Endothelial cell of umbilical vein (primary cell): ENCODE results near the gene KMT5B. TPM values are rescaled to one million over a fixed set of nuclear protein-coding genes. Genes with fewer than 3 reads are reported as not detected.

Experiments used
- BruUV-seq: library from RNA; stranded (reverse); fragments of 400-500 nt; replicated peaks from 2 replicates; lab custom pipeline; 2021; lab: Mats Ljungman, UMichigan
- CTCF ChIA-PET: fragments of 300-600, 350-600 bp; sonication (Branson Sonifier 250); formaldehyde crosslinking; loops from one replicate; lab custom pipeline; 2021; ENCODE audit warnings: antibody characterized with exemption, inconsistent platforms; lab: Charles Lee
- POLR2A ChIA-PET: fragments of 300-600, 350-600 bp; sonication (Branson Sonifier 250); formaldehyde crosslinking; loops from one replicate; lab custom pipeline; 2021; ENCODE audit warnings: antibody characterized with exemption, inconsistent platforms; lab: Charles Lee
- DNase-seq: peaks from one replicate; pipeline ENCODE4 v3.0.0-alpha.2; 2011; ENCODE audit warnings: low read depth, low spot score
- FAIRE-seq: peaks from 2 replicates; lab custom pipeline; 2011; peaks lifted over from hg19 to GRCh38; lab: Jason Lieb, UNC
- H2AFZ ChIP-seq: 2 replicates; pipeline ENCODE4 v1.6.0; 2012; ENCODE audit warnings: low read depth, low read length, control low read depth, inconsistent platforms
- H3K27ac ChIP-seq: 2 replicates; pipeline ENCODE4 v1.5.1; 2011; ENCODE audit warnings: low read depth, mild to moderate bottlenecking, control low read depth, low read length, moderate library complexity; ENCODE audit not compliant: insufficient read depth
- H3K27me3 ChIP-seq, 2 experiments: 2 replicates each; pipeline versions ENCODE4 v1.6.0 to v1.6.1; 2011; ENCODE audit warnings: low read length in 2 of 2, mixed read lengths in 1 of 2; ENCODE audit not compliant: control insufficient read depth in 2 of 2, insufficient read depth in 2 of 2
- H3K36me3 ChIP-seq, 2 experiments: 2 replicates in 1 of 2; 3 replicates in 1 of 2; pipeline ENCODE4 v1.5.1; 2011; ENCODE audit warnings: low read length in 2 of 2, mild to moderate bottlenecking in 1 of 2, moderate library complexity in 1 of 2; ENCODE audit not compliant: control insufficient read depth in 2 of 2, insufficient read depth in 2 of 2; ENCODE audit errors: extremely low read depth in 1 of 2
- H3K4me1 ChIP-seq: 3 replicates; pipeline ENCODE4 v1.5.1; 2011; ENCODE audit warnings: mild to moderate bottlenecking, low read length; ENCODE audit not compliant: control insufficient read depth, insufficient read depth; ENCODE audit errors: extremely low read depth
- H3K4me2 ChIP-seq: 2 replicates; pipeline ENCODE4 v1.6.1; 2011; ENCODE audit warnings: low read length, control low read depth, mixed read lengths; ENCODE audit not compliant: insufficient read depth
- H3K4me3 ChIP-seq, 3 experiments: fragments of 200-600 bp in 1 of 3; sonication (generic), shearing (Covaris generic) in 1 of 3; replicated peaks in 1 of 3; 2 replicates each; pipeline ENCODE4 v1.5.1; 2011 to 2016; ENCODE audit warnings: control low read depth in 3 of 3, low read length in 3 of 3, mild to moderate bottlenecking in 2 of 3, inconsistent platforms in 1 of 3, low read depth in 1 of 3, moderate library complexity in 1 of 3; ENCODE audit not compliant: insufficient read depth in 1 of 3
- H3K79me2 ChIP-seq: 2 replicates; pipeline ENCODE4 v1.6.0; 2012; ENCODE audit warnings: low read length, inconsistent platforms; ENCODE audit not compliant: control insufficient read depth, insufficient read depth
- H3K9ac ChIP-seq: replicated peaks from 2 replicates; pipeline ENCODE3; 2011; ENCODE audit warnings: low read length, control low read depth; ENCODE audit not compliant: insufficient read depth; ENCODE audit errors: extremely low read depth
- H3K9me1 ChIP-seq: replicated peaks from 3 replicates; pipeline ENCODE4 v1.6.0; 2011; ENCODE audit warnings: mild to moderate bottlenecking, low read length; ENCODE audit not compliant: control insufficient read depth, insufficient read depth; ENCODE audit errors: extremely low read depth
- H3K9me3 ChIP-seq: replicated peaks from 2 replicates; pipeline ENCODE4 v1.5.1; 2012; ENCODE audit warnings: low read length, inconsistent platforms; ENCODE audit not compliant: control insufficient read depth, insufficient read depth
- H4K20me1 ChIP-seq: replicated peaks from 2 replicates; pipeline ENCODE3; 2011; ENCODE audit warnings: mild to moderate bottlenecking, low read length; ENCODE audit not compliant: control insufficient read depth, insufficient read depth; ENCODE audit errors: extremely low read depth
- EZH2 ChIP-seq: IDR thresholded peaks from 2 replicates; pipeline ENCODE4 v1.6.1; 2012; ENCODE audit warnings: borderline replicate concordance, low read depth, mild to moderate bottlenecking, moderate library complexity, low read length, inconsistent platforms; ENCODE audit not compliant: severe bottlenecking
- FOS ChIP-seq: IDR thresholded peaks from 2 replicates; pipeline ENCODE4 v1.6.1; 2011; ENCODE audit warnings: mild to moderate bottlenecking, low read length, moderate library complexity, borderline replicate concordance; ENCODE audit not compliant: insufficient read depth
- GATA2 ChIP-seq: IDR thresholded peaks from 2 replicates; pipeline ENCODE4 v1.7.0; 2011; ENCODE audit warnings: low read depth, mild to moderate bottlenecking, moderate library complexity, mixed read lengths, low read length; ENCODE audit not compliant: insufficient read length, insufficient read depth
- MYC ChIP-seq: IDR thresholded peaks from one replicate; pipeline ENCODE4 v1.6.1; 2011; ENCODE audit warnings: mild to moderate bottlenecking, low read depth, low read length
- POLR2A ChIP-seq: IDR thresholded peaks from 2 replicates; pipeline ENCODE4 v1.6.1; 2012; ENCODE audit warnings: low read depth, mild to moderate bottlenecking, control low read depth, low read length
- POLR2AphosphoS5 ChIP-seq: IDR thresholded peaks from 2 replicates; pipeline ENCODE4 v1.6.1; 2012; ENCODE audit warnings: low read depth, mild to moderate bottlenecking, control low read depth, low read length, moderate library complexity; ENCODE audit not compliant: insufficient read depth
- dilution Hi-C: fragments of 300-500 bp; cut with MboI; formaldehyde crosslinking; loops from one replicate; pipeline ENCODE4 v1.15.0; 2019; ENCODE audit warnings: low sequenced_read_pairs; ENCODE audit not compliant: extremely low pct_ligation_motif_present
- intact Hi-C: fragments of 100-400 bp; cut with micrococcal nuclease; formaldehyde crosslinking; loops from one replicate; pipeline ENCODE4 v1.10.0; 2022
- polyA plus RNA-seq, 4 experiments: library from polyadenylated mRNA; depleted of rRNA in 3 of 4; stranded (reverse) in 3 of 4; unstranded in 1 of 4; fragments of >200 nt; gene quantifications; 2 replicates each; pipeline versions ENCODE4 v1.2.1 to v1.2.3, GENCODE V29; 2011 to 2012; ENCODE audit warnings: missing spikeins in 1 of 4
- total RNA-seq: library from RNA; stranded (reverse); gene quantifications from 2 replicates; pipeline ENCODE4 v1.2.3, GENCODE V29; 2021
- TF ChIP-seq, protein P1 (sequence below): IDR thresholded peaks from 2 replicates; pipeline ENCODE4 v1.6.1; 2011; ENCODE audit not compliant: insufficient read depth, insufficient read length
- TF ChIP-seq, protein P2 (sequence below), 2 donors: IDR thresholded peaks; 1 replicate in 1 of 2; 2 replicates in 1 of 2; pipeline ENCODE4 v1.5.1; 2011; ENCODE audit warnings: low read length in 2 of 2, mild to moderate bottlenecking in 2 of 2, moderate library complexity in 2 of 2, control low read depth in 1 of 2, inconsistent platforms in 1 of 2, low read depth in 1 of 2; ENCODE audit not compliant: insufficient read depth in 1 of 2; ENCODE audit errors: extremely low read depth in 1 of 2

The KMT5B gene
- total and polyA plus RNA-seq, 2 donors (not counting 3 experiments of a cell fraction or from before 2014, with no cell fraction given) = 10.1 to 36.3 TPM

DNA sequence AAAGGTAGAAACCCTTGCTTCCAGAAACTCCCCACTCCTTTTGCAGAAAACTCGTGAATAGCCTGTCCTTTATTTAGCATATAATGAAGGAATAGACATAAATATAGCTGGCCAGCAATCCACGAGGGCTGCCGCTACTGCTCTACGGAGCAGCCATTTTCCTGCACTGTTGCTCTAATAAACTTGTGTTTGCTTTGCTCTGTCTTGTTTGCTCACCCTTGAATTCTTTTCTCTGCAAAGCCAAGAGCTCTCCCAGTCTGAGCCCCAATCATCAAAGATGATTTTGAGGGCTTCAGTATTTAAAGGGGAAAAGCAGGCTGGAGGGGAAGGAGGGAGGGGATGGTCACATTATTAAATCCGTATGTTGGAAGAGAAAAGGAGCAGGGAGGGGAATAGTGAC, 75.3 kb downstream of the KMT5B start:
- H3K4me2 ChIP-seq = no peak overlapping the region
- H3K27ac ChIP-seq = no peak overlapping the region
- H3K4me3 ChIP-seq = no peak overlapping the region
- no peaks in the 10 kb centered on the region for H3K27me3 ChIP-seq
- no peaks in the 10 kb centered on the region for H4K20me1 ChIP-seq
- FAIRE-seq (no peak), DNase-seq (no peak)
- no peaks in the 10 kb centered on the region for H3K79me2 ChIP-seq
- no peak overlapping the region for H3K9ac ChIP-seq
- no peaks in the 10 kb centered on the region for H3K4me1 ChIP-seq
- POLR2A ChIA-PET = no interaction called here
- BruUV-seq = no TSS peak
- H3K9me3 ChIP-seq = no peaks in the 10 kb centered on the region
- no peak for TF ChIP-seq POLR2AphosphoS5
- no peak for TF ChIP-seq GATA2
- no peak for TF ChIP-seq EZH2
- TF ChIP-seq POLR2A = no peak
- TF ChIP-seq, protein P1, sequence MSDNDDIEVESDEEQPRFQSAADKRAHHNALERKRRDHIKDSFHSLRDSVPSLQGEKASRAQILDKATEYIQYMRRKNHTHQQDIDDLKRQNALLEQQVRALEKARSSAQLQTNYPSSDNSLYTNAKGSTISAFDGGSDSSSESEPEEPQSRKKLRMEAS = no peak
- dilution Hi-C loops (no loop called here), intact Hi-C loops (no loop called here)
- CTCF ChIA-PET = interaction anchor here (1.0 to 1.2 kb wide), 3 partner anchors 10 to 59 kb away, joined by 3 to 4 read pairs (median 3); no protein-coding TSS in a partner anchor
- H2AFZ ChIP-seq = no peak overlapping the region
- H3K9me1 ChIP-seq = no peaks in the 10 kb centered on the region
- no peaks in the 10 kb centered on the region for H3K36me3 ChIP-seq

GRCh38 chr11:68136866-68137265, 76.2 kb downstream of the KMT5B start:
- TF ChIP-seq EZH2 (no peak), POLR2AphosphoS5 (no peak), FOS (no peak), MYC (no peak)
- TF ChIP-seq, protein P2, sequence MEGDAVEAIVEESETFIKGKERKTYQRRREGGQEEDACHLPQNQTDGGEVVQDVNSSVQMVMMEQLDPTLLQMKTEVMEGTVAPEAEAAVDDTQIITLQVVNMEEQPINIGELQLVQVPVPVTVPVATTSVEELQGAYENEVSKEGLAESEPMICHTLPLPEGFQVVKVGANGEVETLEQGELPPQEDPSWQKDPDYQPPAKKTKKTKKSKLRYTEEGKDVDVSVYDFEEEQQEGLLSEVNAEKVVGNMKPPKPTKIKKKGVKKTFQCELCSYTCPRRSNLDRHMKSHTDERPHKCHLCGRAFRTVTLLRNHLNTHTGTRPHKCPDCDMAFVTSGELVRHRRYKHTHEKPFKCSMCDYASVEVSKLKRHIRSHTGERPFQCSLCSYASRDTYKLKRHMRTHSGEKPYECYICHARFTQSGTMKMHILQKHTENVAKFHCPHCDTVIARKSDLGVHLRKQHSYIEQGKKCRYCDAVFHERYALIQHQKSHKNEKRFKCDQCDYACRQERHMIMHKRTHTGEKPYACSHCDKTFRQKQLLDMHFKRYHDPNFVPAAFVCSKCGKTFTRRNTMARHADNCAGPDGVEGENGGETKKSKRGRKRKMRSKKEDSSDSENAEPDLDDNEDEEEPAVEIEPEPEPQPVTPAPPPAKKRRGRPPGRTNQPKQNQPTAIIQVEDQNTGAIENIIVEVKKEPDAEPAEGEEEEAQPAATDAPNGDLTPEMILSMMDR (IDR thresholded peaks at IDR 0.05; ENCODE audit: extremely low read depth in 1 of 2, insufficient read depth in 1 of 2, low read depth in 1 of 2, low read length in 2 of 2) = no peak
- TF ChIP-seq, protein P1 = no peak
- Histone ChIP-seq H3K36me3 (no peaks in the 10 kb centered on the region), H3K4me1 (no peaks in the 10 kb centered on the region), H3K9me1 (no peaks in the 10 kb centered on the region), H2AFZ (no peak overlapping the region), H3K9ac (no peak overlapping the region), H3K4me2 (no peak overlapping the region), H3K27ac (no peak overlapping the region), H3K79me2 (no peaks in the 10 kb centered on the region), H4K20me1 (no peaks in the 10 kb centered on the region), H3K9me3 (no peaks in the 10 kb centered on the region), H3K27me3 (no peaks in the 10 kb centered on the region), H3K4me3 (no peak overlapping the region)
- no TSS peak for BruUV-seq
- CTCF ChIA-PET = no interaction called here
- POLR2A ChIA-PET = no interaction called here
- FAIRE-seq (no peak), DNase-seq (no peak)
- intact Hi-C loops (no loop called here), dilution Hi-C loops (no loop called here)
